CD4-positive, CD25-positive, alpha-beta regulatory T cell (primary cell): ENCODE data around the gene OR6C68. TPM values are rescaled to one million over a fixed set of nuclear protein-coding genes. Genes with fewer than 3 reads are reported as not detected.

Experiments
- ATAC-seq, 2 donors: fragments of 150-1000 bp; cut with Tn5 transposase; one replicate each; pipeline ENCODE4 v1.10.0; 2021; ENCODE audit warnings: low read depth in 2 of 2, moderate number of reproducible peaks in 2 of 2, moderate library complexity in 1 of 2
- DNase-seq, 3 donors: peaks; one replicate each; pipeline versions ENCODE4 v3.0.0 to v3.0.0-alpha.2; 2012 to 2022; ENCODE audit warnings: mixed read lengths in 1 of 3
- H3K27ac ChIP-seq: one replicate; pipeline ENCODE4 v1.7.0; 2013; ENCODE audit warnings: mild to moderate bottlenecking, low read length; ENCODE audit not compliant: insufficient read depth, poor library complexity, severe bottlenecking
- H3K27me3 ChIP-seq: one replicate; pipeline ENCODE4 v1.7.0; 2013; ENCODE audit warnings: low read length; ENCODE audit not compliant: control insufficient read depth, insufficient read depth
- H3K36me3 ChIP-seq: one replicate; pipeline ENCODE4 v1.7.0; 2013; ENCODE audit warnings: mild to moderate bottlenecking, low read length, moderate library complexity; ENCODE audit not compliant: control insufficient read depth, insufficient read depth
- H3K4me1 ChIP-seq: 2 replicates; pipeline ENCODE4 v1.7.0; 2013; ENCODE audit warnings: mild to moderate bottlenecking, low read length; ENCODE audit not compliant: insufficient read depth, control insufficient read depth, poor library complexity, severe bottlenecking
- H3K4me3 ChIP-seq: one replicate; pipeline ENCODE4 v1.7.0; 2013; ENCODE audit warnings: low read depth, mild to moderate bottlenecking, low read length, moderate library complexity
- H3K9me3 ChIP-seq, 2 experiments: 1 replicate in 1 of 2; 2 replicates in 1 of 2; pipeline ENCODE4 v1.7.0; 2013; ENCODE audit warnings: low read length in 2 of 2, mild to moderate bottlenecking in 1 of 2, moderate library complexity in 1 of 2; ENCODE audit not compliant: control insufficient read depth in 2 of 2
- H3K27ac Mint-ChIP-seq, 3 donors: one replicate each; pipeline ENCODE4 v1.8.0; 2020 to 2022; ENCODE audit warnings: mild to moderate bottlenecking in 3 of 3, mixed read lengths in 3 of 3, moderate library complexity in 2 of 3
- H3K27me3 Mint-ChIP-seq: one replicate; pipeline ENCODE4 v1.8.0; 2022; ENCODE audit warnings: mild to moderate bottlenecking, mixed read lengths
- H3K36me3 Mint-ChIP-seq: one replicate; pipeline ENCODE4 v1.8.0; 2020; ENCODE audit warnings: mixed read lengths
- H3K4me1 Mint-ChIP-seq, 4 donors: one replicate each; pipeline ENCODE4 v1.8.0; 2020 to 2022; ENCODE audit warnings: mixed read lengths in 4 of 4, mild to moderate bottlenecking in 1 of 4
- H3K4me3 Mint-ChIP-seq, 4 donors: one replicate each; pipeline ENCODE4 v1.8.0; 2020 to 2022; ENCODE audit warnings: mild to moderate bottlenecking in 4 of 4, mixed read lengths in 4 of 4, moderate library complexity in 3 of 4
- H3K9me3 Mint-ChIP-seq, 7 donors: one replicate each; pipeline ENCODE4 v1.8.0; 2020 to 2022; ENCODE audit warnings: mixed read lengths in 7 of 7, mild to moderate bottlenecking in 3 of 7, moderate library complexity in 2 of 7
- polyA plus RNA-seq, 4 donors: library from polyadenylated mRNA; unstranded; fragments of 300-500 nt; fragmentation: Illumina TruSeq; gene quantifications; one replicate each; pipeline ENCODE4 v1.2.3, GENCODE V29; 2021
- total RNA-seq: library from RNA; stranded (reverse); gene quantifications from one replicate; pipeline ENCODE4 v1.2.3, GENCODE V29; 2022

OR6C68 gene
- total and polyA plus RNA-seq, 5 donors from 2014 or later = not detected

GRCh38 chr12:55515696-55516095, 23.5 kb downstream of the OR6C68 start:
- Histone ChIP-seq H3K36me3 (no peaks in the 10 kb centered on the region), H3K9me3 (no peaks in the 10 kb centered on the region), H3K27me3 (peaks cover 9% of the 10 kb centered on the region), H3K4me1 (no peaks in the 10 kb centered on the region), H3K4me3 (no peak overlapping the region), H3K27ac (no peak overlapping the region)
- Mint-ChIP-seq H3K4me1 (no peaks in the 10 kb centered on the region), H3K36me3 (no peaks in the 10 kb centered on the region), H3K27ac (no peak overlapping the region), H3K27me3 (peaks cover 16% of the 10 kb centered on the region), H3K4me3 (no peak overlapping the region), H3K9me3 (peaks cover 0 to 10% (median 2%) of the 10 kb centered on the region in 7 donors)
- ATAC-seq (no peak), DNase-seq (peak in 1 of 3 donors; percentile 1)

GRCh38 chr12:55516391-55516790, 24.2 kb downstream of the OR6C68 start:
- H3K27ac ChIP-seq = no peak overlapping the region
- H3K9me3 Mint-ChIP-seq = peaks cover 0 to 10% (median 2%) of the 10 kb centered on the region in 7 donors
- peaks cover 16% of the 10 kb centered on the region for H3K27me3 Mint-ChIP-seq
- ATAC-seq = no peak
- no peak overlapping the region for H3K4me3 ChIP-seq
- no peaks in the 10 kb centered on the region for H3K9me3 ChIP-seq
- no peaks in the 10 kb centered on the region for H3K36me3 Mint-ChIP-seq
- H3K4me1 Mint-ChIP-seq = no peaks in the 10 kb centered on the region
- H3K4me3 Mint-ChIP-seq = no peak overlapping the region
- DNase-seq = no peak
- H3K27me3 ChIP-seq = peaks cover 9% of the 10 kb centered on the region
- no peak overlapping the region for H3K27ac Mint-ChIP-seq
- no peaks in the 10 kb centered on the region for H3K4me1 ChIP-seq
- H3K36me3 ChIP-seq = no peaks in the 10 kb centered on the region

Other genes with a start within 250 kb of the OR6C68 start
- not detected for gene OR6C74, start 247.8 kb upstream of the OR6C68 start, total RNA-seq
- not detected for gene OR6C74, start 247.8 kb upstream of the OR6C68 start, polyA plus RNA-seq
- not detected for gene OR6C6, start 195.8 kb upstream of the OR6C68 start, total RNA-seq
- not detected for gene OR6C6, start 195.8 kb upstream of the OR6C68 start, polyA plus RNA-seq
- not detected for gene OR6C1, start 178.0 kb upstream of the OR6C68 start, total RNA-seq
- not detected for gene OR6C1, start 178.0 kb upstream of the OR6C68 start, polyA plus RNA-seq
- not detected for gene OR6C3, start 161.6 kb upstream of the OR6C68 start, total RNA-seq
- not detected for gene OR6C3, start 161.6 kb upstream of the OR6C68 start, polyA plus RNA-seq
- gene OR6C75, start 129.4 kb upstream of the OR6C68 start, total RNA-seq = not detected
- not detected for gene OR6C75, start 129.4 kb upstream of the OR6C68 start, polyA plus RNA-seq
- not detected for gene OR6C65, start 91.8 kb upstream of the OR6C68 start, total RNA-seq
- not detected for gene OR6C65, start 91.8 kb upstream of the OR6C68 start, polyA plus RNA-seq
- not detected for gene OR6C76, start 66.1 kb upstream of the OR6C68 start, total RNA-seq
- not detected for gene OR6C76, start 66.1 kb upstream of the OR6C68 start, polyA plus RNA-seq
- gene OR6C2, start 48.3 kb upstream of the OR6C68 start, total RNA-seq = not detected
- not detected for gene OR6C2, start 48.3 kb upstream of the OR6C68 start, polyA plus RNA-seq
- not detected for gene OR6C70, start 22.2 kb upstream of the OR6C68 start, total RNA-seq
- not detected for gene OR6C70, start 22.2 kb upstream of the OR6C68 start, polyA plus RNA-seq
- not detected for gene OR6C4, start 57.2 kb downstream of the OR6C68 start, total RNA-seq
- gene OR6C4, start 57.2 kb downstream of the OR6C68 start, polyA plus RNA-seq = not detected
- gene OR2AP1, start 80.1 kb downstream of the OR6C68 start, total RNA-seq = 0.25 TPM
- not detected for gene OR2AP1, start 80.1 kb downstream of the OR6C68 start, polyA plus RNA-seq
- gene OR10P1, start 144.5 kb downstream of the OR6C68 start, total RNA-seq = not detected
- not detected for gene OR10P1, start 144.5 kb downstream of the OR6C68 start, polyA plus RNA-seq
- gene ITGA7, start 215.5 kb downstream of the OR6C68 start, total RNA-seq = 0.76 TPM
- gene ITGA7, start 215.5 kb downstream of the OR6C68 start, polyA plus RNA-seq = under 1 TPM in 1 of 4 donors, not detected in 3; 0.29 TPM
- gene BLOC1S1, start 223.7 kb downstream of the OR6C68 start, total RNA-seq = 60.1 TPM
- gene BLOC1S1, start 223.7 kb downstream of the OR6C68 start, polyA plus RNA-seq = 100 to 1,000 TPM in 3 of 4 donors, 10 to 100 TPM in 1; 83.6 to 128 (median 112) TPM
- gene RDH5, start 228.0 kb downstream of the OR6C68 start, total RNA-seq = 10.1 TPM
- 1 to 10 TPM in 3 of 4 donors, under 1 TPM in 1; 0.94 to 1.6 (median 1.4) TPM for gene RDH5, start 228.0 kb downstream of the OR6C68 start, polyA plus RNA-seq
- 46.4 TPM for gene CD63, start 236.6 kb downstream of the OR6C68 start, total RNA-seq
- 100 to 1,000 TPM; 145 to 205 (median 180) TPM for gene CD63, start 236.6 kb downstream of the OR6C68 start, polyA plus RNA-seq